NCI-H345 treated with DMSO at 0.1 percent for 48 hours (cell line): ENCODE measurements around the gene CEP44.
"Not testable (repeated sequence)": the region's sequence is repeated elsewhere in the genome, so short reads cannot be mapped to it uniquely, and the experiment has no call there.

Experiments
- DNase-seq: peaks from one replicate; lab custom pipeline; 2025; ENCODE audit not compliant: unreplicated experiment; lab: John Stamatoyannopoulos, UW

CEP44 gene, protein sequence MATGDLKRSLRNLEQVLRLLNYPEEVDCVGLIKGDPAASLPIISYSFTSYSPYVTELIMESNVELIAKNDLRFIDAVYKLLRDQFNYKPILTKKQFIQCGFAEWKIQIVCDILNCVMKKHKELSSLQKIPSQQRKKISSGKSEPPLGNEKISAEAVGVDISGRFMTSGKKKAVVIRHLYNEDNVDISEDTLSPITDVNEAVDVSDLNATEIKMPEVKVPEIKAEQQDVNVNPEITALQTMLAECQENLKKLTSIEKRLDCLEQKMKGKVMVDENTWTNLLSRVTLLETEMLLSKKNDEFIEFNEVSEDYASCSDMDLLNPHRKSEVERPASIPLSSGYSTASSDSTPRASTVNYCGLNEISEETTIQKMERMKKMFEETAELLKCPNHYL

GRCh38 chr4:174283507-174284471 is at the start of gene CEP44, which contains the start of gene FBXO8:
Gene CEP44, plus strand, starts transcription at chr4:174283911. Its CDS starts 15,211 bp downstream, at chr4:174299122.
Gene FBXO8, minus strand, starts transcription at chr4:174283667. Its CDS starts 20,575 bp downstream, at chr4:174263092.
- DNase-seq, result peak; percentile 55

DNA sequence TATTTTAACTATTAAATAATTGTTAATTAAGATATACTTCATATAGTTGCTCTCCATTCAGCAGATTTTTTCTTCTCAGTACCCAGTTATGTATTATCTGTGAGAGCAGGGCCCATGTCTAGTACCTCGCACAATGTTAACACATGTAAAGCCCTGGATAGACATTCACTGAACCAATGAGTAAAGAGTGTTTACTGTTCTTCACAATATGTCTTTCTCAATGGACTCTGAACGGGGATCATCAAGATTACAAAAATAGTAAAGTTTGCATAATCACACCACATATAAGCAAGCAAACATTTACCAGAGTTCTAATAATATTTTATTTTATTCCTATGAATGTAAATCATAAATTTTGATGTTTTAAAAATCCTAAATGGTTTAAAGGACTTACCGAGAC is 47.4 kb upstream of the CEP44 start:
- DNase-seq, result no peak

- no peak for DNase-seq
Measured at GRCh38 chr4:174241162-174241561, 42.5 kb upstream of the CEP44 start.

DNA sequence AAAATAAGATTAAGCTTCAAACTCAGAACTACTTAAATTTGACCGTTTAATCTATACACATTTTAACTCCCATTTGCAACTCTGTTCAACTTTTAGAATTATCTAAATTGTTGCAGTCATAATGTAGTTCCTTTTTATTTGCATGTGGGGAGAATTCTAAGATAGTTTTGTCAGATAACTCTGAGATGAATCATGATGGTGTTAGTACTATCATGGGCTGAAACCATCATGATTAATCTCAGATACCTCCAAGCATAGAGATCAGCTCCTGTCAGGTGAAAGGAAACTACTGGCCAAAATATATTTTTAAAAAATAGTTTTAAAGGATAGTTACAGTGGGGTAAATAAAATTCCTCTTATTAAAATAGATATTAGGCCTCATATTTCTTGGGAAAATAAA is 39.3 kb upstream of the CEP44 start:
- DNase-seq, result no peak

- DNase-seq, result no peak
Measured at GRCh38 chr4:174245714-174246113, 38.0 kb upstream of the CEP44 start.

- no peak for DNase-seq
Measured at GRCh38 chr4:174248407-174248806, 35.3 kb upstream of the CEP44 start.

DNA sequence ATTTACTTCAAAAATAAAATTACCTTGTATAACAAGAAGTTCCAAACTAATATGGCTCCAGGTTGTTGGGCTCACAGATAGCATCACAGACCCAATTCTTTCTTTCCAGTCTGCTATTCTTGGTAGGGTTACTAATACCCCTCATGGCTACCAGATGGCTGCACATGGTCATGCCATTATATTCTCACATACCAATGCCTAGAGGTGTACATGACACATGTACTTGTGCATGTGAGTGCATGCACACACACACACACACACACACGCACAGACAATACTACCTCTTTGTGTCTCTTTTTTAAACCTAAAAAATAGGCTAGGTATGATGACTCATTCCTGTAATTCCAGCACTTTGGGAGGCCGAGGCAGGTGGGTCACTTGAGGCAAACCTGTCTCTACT is 31.3 kb upstream of the CEP44 start:
- DNase-seq, result no peak

GRCh38 chr4:174254613-174255012 is 29.1 kb upstream of the CEP44 start:
- no peak for DNase-seq

- DNase-seq, result no peak
Measured at GRCh38 chr4:174255374-174255773, 28.3 kb upstream of the CEP44 start.

DNA sequence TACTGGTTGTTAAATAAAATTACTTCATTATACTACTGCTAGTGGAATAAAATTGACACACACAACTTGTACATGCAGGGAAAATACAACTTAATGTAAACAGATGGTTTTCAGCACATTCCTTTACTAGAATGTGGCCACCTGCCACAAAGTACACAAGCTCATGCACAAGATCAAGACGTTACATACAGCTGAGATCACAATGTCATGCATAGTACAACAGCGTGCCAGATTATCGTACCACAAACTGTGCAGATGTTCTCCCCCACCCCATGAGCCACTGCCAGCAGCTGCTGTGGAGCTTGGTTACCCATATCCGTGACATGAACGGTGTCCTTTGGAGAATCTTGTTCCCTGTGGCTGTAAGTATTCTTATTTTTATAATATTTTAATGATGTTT is 27.9 kb upstream of the CEP44 start:
- no peak for DNase-seq

- no peak for DNase-seq
Measured at GRCh38 chr4:174256277-174256713, 27.4 kb upstream of the CEP44 start.

DNA sequence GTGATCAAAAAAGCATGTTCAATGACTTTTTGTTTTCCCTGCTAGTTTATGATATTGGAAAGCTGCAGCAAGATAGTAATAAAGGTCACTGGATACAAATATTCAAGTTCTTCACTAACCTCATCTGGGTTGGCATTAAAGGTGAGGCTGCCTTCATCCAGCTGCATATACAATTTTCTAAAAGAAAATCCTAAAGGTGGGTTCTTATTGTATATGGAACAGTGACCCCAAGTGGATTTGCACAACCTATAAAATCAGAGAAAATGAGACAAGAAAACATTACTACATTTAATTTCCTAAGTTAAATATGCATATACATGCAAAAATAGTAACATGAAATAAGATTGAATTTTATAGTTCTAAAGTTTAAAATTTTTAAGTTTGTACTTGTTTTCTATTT is 24.1 kb upstream of the CEP44 start:
- DNase-seq, result no peak

- no peak for DNase-seq
Measured at GRCh38 chr4:174260099-174260498, 23.6 kb upstream of the CEP44 start.

- DNase-seq, result not testable (repeated sequence)
Measured at GRCh38 chr4:174261432-174261831, 22.3 kb upstream of the CEP44 start.

DNA sequence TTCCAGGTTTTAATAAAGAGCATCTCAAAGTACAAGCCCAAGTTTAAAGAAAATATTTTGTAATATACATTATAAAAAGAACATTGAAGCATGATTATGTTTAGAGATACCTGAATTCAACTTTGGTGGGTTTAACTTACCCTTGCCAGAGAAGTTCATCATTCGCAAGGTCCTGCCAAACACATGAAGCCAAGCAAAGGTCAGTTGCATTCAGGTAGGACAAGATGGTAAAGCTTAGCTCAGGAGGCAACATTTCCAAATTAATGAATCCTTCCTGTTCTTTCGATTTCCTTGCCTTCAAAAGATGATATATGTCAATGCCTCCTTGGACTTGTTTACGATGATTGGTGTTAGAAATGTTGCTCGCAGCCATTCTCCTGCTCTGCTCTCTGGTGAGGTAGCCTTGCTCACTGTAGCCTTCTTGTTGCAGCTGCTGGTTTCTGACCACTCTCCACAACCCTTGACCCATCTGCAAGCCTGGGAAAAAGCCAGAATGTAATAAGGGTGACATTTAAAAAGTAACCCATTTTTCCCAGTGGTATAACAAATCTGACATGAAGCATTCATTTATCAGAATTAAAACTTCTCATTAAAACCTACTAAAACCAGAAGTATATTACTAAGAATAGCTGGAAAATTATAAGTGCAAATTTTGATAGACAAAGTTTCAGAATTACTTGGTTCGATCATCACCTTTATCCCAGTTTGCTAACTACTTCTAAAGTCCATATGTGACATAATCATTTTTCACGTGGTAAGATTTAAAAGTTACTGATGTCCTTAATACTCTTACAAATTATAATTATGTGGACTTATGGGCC is 20.9 kb upstream of the CEP44 start:
- DNase-seq, result no peak

- no peak for DNase-seq
Measured at GRCh38 chr4:174263445-174263736, 20.3 kb upstream of the CEP44 start.

DNA sequence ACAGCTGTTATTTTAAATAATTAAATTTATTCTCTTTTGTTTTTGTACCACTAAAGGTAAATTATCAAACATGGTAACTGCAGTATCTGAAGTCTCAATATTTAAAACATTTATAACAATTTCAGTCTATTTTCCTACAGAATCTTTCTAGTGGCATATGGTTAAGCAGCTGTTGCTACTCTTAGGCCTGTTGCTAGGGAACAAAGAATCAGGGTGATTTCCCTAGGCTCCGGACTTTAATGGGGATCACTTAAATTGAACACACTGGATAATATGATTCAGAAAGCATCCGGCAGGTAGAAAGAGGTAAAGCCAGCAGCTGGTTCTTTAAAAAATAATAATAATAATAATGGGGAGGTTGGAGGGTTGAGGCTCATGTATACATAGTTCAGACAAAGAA is 17.8 kb upstream of the CEP44 start:
- DNase-seq, result no peak

GRCh38 chr4:174266416-174266815 is 17.3 kb upstream of the CEP44 start:
- no peak for DNase-seq

DNA sequence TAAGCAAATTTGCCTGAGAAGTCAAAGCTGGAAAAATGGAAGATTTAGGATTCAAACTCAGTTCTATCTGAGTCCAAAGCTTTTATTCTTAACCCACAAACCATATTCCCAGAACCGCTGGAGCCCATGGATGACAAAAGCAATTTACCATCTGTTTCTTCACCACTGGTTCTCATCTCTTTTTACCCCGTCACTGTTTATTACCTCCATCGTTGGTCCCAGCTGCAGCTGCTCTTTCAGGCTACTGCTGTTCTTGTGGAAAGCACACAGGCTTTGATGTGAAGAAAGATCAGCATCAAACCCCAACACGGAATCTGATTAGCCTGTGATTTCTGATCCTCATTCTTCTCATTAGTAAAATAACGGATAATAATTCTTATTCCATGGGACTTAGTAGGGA is 9.8 kb upstream of the CEP44 start:
- DNase-seq, result no peak

GRCh38 chr4:174274436-174274835 is 9.3 kb upstream of the CEP44 start:
- DNase-seq, result no peak

GRCh38 chr4:174275101-174275500 is 8.6 kb upstream of the CEP44 start:
- no peak for DNase-seq
